ENCODE results near the gene PHAF1. TPM values are rescaled to one million over a fixed set of nuclear protein-coding genes. Genes with fewer than 3 reads are reported as not detected.

PHAF1 gene
- total and polyA plus RNA-seq, 2 of the 13 experiments (the other 11 are each of a cell fraction or from before 2014, with no cell fraction given) = 48.3 to 174 TPM

- TF ChIP-seq RFXAP (CRISPR knock-in tag; IDR thresholded peaks at IDR 0.05; ENCODE audit: borderline replicate concordance) (peak; percentile 82; the same call in 1 of the 2 replicates), FOSL2 (CRISPR knock-in tag; IDR thresholded peaks at IDR 0.05) (no peak; the same call in 1 of the 2 replicates), NR2F6 (IDR thresholded peaks at IDR 0.05) (no peak), NR2F6 (CRISPR knock-in tag; IDR thresholded peaks at IDR 0.05) (no peak), FOXK1 (CRISPR knock-in tag; IDR thresholded peaks at IDR 0.05; ENCODE audit: borderline replicate concordance, low read depth) (peak; percentile 23; the same call in 1 of the 2 replicates), ZNF143 (CRISPR knock-in tag; IDR thresholded peaks at IDR 0.05) (no peak), NFYC (CRISPR knock-in tag; IDR thresholded peaks at IDR 0.05) (no peak), MIXL1 (CRISPR knock-in tag; IDR thresholded peaks at IDR 0.05) (0 out of 2 replicates have a peak, but pooled peaks have one; percentile 23), HNRNPLL (IDR thresholded peaks at IDR 0.05; ENCODE audit: low read depth, low read length, poor library complexity, severe bottlenecking) (peak; percentile 91), ZNF616 (CRISPR knock-in tag; IDR thresholded peaks at IDR 0.05; ENCODE audit: low read depth) (no peak), MXD3 (CRISPR knock-in tag; IDR thresholded peaks at IDR 0.05) (peak; percentile 71; the same call in 1 of the 2 replicates), E2F5 (CRISPR knock-in tag; conservative IDR thresholded peaks at IDR 0.05) (0 out of 2 replicates have a peak, but pooled peaks have one; percentile 14), NONO (IDR thresholded peaks at IDR 0.05) (no peak), NONO (CRISPR knock-in tag; conservative IDR thresholded peaks at IDR 0.05) (peak; percentile 88), KLF13 (CRISPR knock-in tag; IDR thresholded peaks at IDR 0.05) (peak; percentile 44; the same call in 1 of the 2 replicates), ZNF230 (CRISPR knock-in tag; IDR thresholded peaks at IDR 0.05) (peak; percentile 70), EEA1 (CRISPR knock-in tag; IDR thresholded peaks at IDR 0.05; ENCODE audit: borderline replicate concordance) (peak; percentile 48; the same call in 1 of the 2 replicates), PITX1 (CRISPR knock-in tag; IDR thresholded peaks at IDR 0.05) (0 out of 2 replicates have a peak, but pooled peaks have one; percentile 34), ZNF577 (CRISPR knock-in tag; IDR thresholded peaks at IDR 0.05; ENCODE audit: borderline replicate concordance, low read depth) (peak; percentile 55; the same call in 1 of the 2 replicates), SRF (IDR thresholded peaks at IDR 0.05; ENCODE audit: low read depth, low read length) (no peak)
- TF ChIP-seq, protein P1, sequence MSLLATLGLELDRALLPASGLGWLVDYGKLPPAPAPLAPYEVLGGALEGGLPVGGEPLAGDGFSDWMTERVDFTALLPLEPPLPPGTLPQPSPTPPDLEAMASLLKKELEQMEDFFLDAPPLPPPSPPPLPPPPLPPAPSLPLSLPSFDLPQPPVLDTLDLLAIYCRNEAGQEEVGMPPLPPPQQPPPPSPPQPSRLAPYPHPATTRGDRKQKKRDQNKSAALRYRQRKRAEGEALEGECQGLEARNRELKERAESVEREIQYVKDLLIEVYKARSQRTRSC (CRISPR knock-in tag; IDR thresholded peaks at IDR 0.05; ENCODE audit: low read depth) = 0 out of 2 replicates have a peak, but pooled peaks have one; percentile 84
- TF ChIP-seq, protein P2, sequence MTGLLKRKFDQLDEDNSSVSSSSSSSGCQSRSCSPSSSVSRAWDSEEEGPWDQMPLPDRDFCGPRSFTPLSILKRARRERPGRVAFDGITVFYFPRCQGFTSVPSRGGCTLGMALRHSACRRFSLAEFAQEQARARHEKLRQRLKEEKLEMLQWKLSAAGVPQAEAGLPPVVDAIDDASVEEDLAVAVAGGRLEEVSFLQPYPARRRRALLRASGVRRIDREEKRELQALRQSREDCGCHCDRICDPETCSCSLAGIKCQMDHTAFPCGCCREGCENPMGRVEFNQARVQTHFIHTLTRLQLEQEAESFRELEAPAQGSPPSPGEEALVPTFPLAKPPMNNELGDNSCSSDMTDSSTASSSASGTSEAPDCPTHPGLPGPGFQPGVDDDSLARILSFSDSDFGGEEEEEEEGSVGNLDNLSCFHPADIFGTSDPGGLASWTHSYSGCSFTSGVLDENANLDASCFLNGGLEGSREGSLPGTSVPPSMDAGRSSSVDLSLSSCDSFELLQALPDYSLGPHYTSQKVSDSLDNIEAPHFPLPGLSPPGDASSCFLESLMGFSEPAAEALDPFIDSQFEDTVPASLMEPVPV (CRISPR knock-in tag; IDR thresholded peaks at IDR 0.05) = peak; percentile 32; the same call in 1 of the 2 replicates
These were observed 45.8 kb downstream of the PHAF1 start (continued) for GRCh38 chr16:67155295-67156142.

All from HepG2 (cell line).